T-helper 2 cell (primary cell): Measurements from ENCODE around the gene CDK5RAP2.
A peak's percentile ranks its signal among the peaks of the same experiment; 100 is the strongest.
"Not testable (repeated sequence)": the region's sequence is repeated elsewhere in the genome, so short reads cannot be mapped to it uniquely, and the experiment has no call there.

Experiments
- DNase-seq, 5 experiments: peaks; one replicate each; pipeline versions ENCODE4 v3.0.0 to v3.0.0-alpha.2; 2012 to 2022

CDK5RAP2 gene

GRCh38 chr9:120587328-120587727 is 7.4 kb upstream of the CDK5RAP2 start:
- DNase-seq: no peak

GRCh38 chr9:120583958-120584369 is 4.0 kb upstream of the CDK5RAP2 start:
- DNase-seq: peak in 3 of 5 experiments; percentile 17 to 83 (median 26)

DNA sequence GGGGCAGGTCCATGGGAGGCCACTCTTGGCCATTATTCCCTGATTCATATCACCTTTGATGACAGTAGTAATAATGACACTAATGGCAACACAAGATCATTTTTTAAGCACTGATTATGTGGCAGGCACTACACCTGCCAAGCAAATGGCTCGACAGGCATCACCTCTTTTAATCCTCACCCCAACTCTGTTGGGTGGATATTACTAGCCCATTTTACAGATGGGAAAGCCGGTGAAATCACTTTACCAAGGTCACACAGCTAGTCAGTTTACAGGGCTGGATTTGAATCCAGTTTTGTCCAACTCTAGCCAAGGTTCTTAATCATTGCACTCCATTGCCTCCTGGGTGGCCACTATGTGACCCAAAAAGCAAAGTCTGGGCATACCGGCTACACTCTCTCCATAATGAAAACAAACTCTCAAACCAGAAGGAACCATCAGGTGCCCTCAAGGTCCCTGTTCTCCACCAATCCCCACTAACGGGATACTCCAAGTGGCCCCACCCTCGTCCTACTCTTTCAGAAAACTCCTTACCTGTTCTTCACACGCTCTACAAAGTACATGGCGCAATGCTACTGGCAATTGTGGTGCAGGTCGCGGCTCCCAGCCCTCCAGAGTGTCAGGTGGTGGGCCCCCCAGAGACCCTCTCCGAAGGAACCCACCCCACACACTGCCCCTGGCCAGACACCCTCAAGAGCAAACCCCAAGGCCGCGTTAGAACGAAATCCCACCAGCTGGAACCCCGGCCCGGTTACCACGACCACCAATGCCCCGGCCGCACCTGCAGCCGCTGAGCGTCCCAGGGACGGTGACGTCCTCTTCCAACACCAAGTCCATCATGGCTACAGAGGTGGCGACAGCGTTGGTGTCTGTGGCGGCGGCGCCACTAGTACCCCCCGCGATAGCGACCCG is 572 bp downstream of the CDK5RAP2 start:
- peak in 1 of 5 experiments; percentile 6 for DNase-seq

DNA sequence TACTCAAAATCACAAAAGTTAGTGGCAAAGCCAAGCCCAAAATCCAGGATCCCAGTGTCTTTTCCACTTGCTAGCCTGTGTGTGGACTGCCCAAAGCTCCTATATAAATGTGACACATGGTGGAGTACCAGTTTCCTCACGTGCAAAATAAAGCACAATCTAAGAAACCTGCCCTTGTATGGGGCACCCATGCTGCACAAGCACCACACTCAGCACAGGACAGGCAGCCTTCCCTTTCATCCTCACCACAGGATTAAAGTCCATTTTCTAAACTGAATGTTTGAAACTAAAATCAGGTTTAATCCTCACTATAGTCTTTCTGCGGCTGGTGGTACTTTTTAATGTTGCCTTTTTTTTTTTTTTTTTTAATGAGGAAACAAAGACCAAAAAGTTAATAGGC is 5.5 kb downstream of the CDK5RAP2 start:
- no peak for DNase-seq

- no peak for DNase-seq
Observed at GRCh38 chr9:120572472-120572871, 7.5 kb downstream of the CDK5RAP2 start.

- DNase-seq: no peak
Observed at GRCh38 chr9:120571443-120572257, 8.3 kb downstream of the CDK5RAP2 start.

- no peak for DNase-seq
Observed at GRCh38 chr9:120570296-120570695, 9.7 kb downstream of the CDK5RAP2 start.

DNA sequence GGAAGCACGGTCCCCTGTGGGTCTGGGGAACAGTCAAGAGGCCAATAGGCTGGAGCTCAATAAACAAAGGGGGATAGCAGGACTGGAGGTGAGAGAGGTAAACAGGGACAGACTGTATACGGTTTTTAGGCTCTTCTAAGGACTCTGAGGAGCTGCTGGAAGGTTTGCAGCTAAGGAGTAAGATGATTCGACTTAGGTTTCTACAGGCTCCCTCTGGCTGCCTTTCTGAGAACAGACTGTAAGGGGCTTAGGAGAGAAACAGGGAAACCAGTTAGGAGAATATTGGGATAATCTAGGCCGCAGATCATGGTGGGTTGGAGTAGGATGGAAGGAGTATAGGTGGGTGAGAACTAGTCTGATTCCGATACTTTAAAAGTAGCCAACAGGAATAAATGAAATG is 10.4 kb downstream of the CDK5RAP2 start:
- no peak for DNase-seq

DNA sequence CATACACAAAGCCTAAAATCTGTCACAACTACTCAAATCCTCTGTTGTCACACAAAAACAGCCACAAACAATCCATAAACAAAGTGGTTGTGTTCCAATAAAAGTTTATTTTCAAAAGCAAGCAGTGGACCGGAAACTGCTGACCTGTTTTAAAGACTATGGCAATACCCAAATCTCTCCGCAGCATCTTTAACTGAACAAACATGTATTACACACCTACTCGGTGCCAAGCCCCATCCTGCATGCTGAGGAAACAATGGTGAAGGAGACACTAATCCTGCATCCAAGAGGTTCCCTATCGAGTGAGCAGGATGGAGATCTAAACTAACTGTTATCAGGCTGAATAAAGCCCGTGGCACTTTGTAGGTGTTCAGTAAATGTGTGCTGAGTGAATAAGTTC is 11.2 kb downstream of the CDK5RAP2 start:
- no peak for DNase-seq

GRCh38 chr9:120567874-120568273 is 12.1 kb downstream of the CDK5RAP2 start:
- no peak for DNase-seq

GRCh38 chr9:120567081-120567480 is 12.9 kb downstream of the CDK5RAP2 start:
- DNase-seq: no peak

- DNase-seq: no peak
Observed at GRCh38 chr9:120564589-120564988, 15.4 kb downstream of the CDK5RAP2 start.

GRCh38 chr9:120562861-120563443 is 17.0 kb downstream of the CDK5RAP2 start:
- no peak for DNase-seq

DNA sequence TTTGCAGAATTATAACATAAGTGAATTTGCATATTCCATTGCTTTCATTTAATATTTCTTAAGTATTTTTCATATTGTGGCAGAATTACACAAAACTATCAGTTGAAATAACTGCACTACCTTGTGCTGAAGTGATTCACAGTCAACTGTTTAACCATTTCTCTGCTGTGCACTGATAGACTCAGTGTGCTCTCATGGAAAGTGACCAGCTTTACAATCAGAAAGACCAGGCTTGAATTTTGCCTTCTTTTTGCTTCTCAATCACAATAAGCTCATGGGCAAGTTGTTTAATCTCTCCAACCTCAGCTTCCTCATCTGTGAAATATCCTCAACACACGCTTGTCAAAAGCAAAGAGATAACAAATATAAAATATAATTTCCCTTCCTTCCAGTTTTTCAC is 18.3 kb downstream of the CDK5RAP2 start:
- DNase-seq: no peak

DNA sequence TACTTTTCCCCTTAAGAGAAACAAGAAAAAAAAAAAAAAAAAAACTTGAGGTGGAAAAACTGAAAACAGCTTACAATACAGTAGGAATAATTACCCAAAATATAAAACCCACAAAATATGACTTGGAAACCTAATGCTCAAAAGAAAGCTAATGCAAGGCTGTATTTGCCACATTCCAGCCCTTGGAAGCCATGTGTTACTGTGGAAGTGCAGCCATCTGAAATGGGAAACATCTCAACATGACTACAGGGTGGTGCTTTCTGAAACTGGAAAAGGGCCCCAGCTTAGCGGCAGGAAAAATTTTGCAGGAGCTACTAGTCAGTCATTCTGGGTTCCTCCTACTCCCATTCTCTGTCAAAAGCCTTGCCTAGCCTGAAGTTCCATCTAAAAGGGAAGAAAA is 20.4 kb downstream of the CDK5RAP2 start:
- no peak for DNase-seq

DNA sequence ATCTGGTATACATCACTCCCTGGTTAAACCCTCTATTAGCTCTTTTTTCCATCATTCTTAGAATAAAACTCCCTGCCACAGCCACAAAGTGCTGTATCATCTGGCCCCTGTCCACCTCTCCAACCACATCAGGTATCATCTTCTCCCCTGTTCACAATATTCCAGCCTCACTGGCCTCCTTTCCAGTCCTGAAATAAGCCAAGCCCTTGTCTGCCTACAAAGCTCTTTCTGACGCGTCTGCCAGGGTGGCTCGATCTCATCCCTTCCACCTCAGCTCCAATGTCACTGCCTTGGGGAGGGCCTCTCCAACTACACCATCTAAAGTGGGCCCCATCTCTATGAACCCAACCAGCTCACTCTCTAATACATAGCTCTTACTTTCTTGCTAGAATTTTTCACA is 21.5 kb downstream of the CDK5RAP2 start:
- DNase-seq: no peak

DNA sequence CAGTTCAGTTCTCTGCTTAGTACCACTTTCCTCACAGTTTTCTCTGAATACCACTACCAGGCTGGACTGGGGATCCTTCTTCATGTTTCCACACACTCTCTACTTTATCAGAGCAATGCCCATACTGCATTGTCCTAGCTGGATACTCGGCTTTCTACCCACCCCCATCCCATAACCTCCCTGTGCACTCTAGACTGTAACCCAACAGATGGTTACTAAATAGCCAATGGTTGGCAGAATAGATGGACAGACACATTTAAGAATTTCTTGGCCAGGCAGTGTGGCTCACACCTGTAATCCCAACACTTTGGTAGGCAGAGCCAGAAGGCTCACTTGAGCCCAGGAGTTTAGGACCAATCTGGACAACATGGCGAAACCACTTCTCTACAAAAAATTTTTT is 22.8 kb downstream of the CDK5RAP2 start:
- DNase-seq: no peak

DNA sequence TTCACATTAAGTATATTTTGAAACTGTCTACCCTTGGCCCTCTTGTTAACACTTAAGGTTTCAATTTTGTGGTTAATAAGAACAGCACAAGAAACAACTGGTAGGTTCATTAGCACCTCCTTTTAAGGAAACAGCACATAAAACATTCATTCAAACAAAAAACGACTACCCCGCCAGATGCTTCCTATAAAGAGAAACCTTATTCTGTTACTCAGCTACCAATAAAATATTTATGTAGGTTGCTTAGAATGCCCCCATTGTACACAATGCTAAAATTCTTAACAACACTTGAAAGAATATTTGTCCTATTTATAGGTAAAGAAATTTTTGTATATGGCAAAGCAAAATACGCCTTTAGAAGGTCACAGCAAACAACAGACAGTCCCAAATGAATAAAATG is 23.2 kb downstream of the CDK5RAP2 start:
- DNase-seq: no peak

- no peak for DNase-seq
Observed at GRCh38 chr9:120555839-120556238, 24.1 kb downstream of the CDK5RAP2 start.

- not testable (repeated sequence) for DNase-seq
Observed at GRCh38 chr9:120552210-120552704, 27.7 kb downstream of the CDK5RAP2 start.

GRCh38 chr9:120545701-120546550 is 34.0 kb downstream of the CDK5RAP2 start:
- DNase-seq: no peak

DNA sequence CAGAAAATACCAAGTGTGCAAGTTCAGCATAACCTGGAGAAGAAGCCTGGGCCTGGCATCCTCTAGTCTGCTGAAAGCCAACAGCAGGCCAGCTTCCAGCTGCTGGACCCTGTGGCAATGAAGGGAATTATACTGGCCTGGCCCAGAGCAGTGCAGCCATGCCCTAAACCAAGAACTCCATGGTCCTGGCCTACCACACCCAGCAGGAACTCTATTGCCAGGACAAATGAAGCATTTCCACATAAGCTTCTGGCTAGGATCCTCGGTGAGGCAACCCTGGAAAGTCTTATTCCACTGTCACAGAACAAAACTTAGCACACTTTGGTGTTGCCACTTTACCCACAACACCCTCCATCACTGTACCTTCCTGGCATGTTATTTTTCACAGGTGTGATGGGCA is 35.5 kb downstream of the CDK5RAP2 start:
- no peak for DNase-seq
